ENCODE measurements around the gene EDC4. TPM values are rescaled to one million over a fixed set of nuclear protein-coding genes. Genes with fewer than 3 reads are reported as not detected.
A peak's percentile ranks its signal among the peaks of the same experiment; 100 is the strongest.

The EDC4 gene
- total and polyA plus RNA-seq, 2 of the 8 experiments (the other 6 are each of a cell fraction or from before 2014, with no cell fraction given): 58.5 to 72.7 TPM

- H3K14ac ChIP-seq (ENCODE audit: insufficient read length): no peak overlapping the region
- H3K4me2 ChIP-seq (ENCODE audit: insufficient read depth in 1 of 2, low read depth in 2 of 2, low read length in 2 of 2): no peak overlapping the region
- H3K56ac ChIP-seq (replicated peaks; ENCODE audit: insufficient read length, low read depth, low read length): no peak overlapping the region
- H2BK15ac ChIP-seq (ENCODE audit: low read length): no peak overlapping the region
- POLR2A ChIA-PET (ENCODE audit: partially characterized antibody): interaction anchor here (0.6 to 1.0 kb wide), 2 partner anchors 9 to 210 kb away, joined by 3 read pairs; no protein-coding TSS in a partner anchor
- no peak overlapping the region for H2BK20ac ChIP-seq (ENCODE audit: low read length)
- H4K20me1 ChIP-seq (replicated peaks in 1 of 2; ENCODE audit: control insufficient read depth in 1 of 2, insufficient read depth in 2 of 2, low read length in 2 of 2): peaks cover 10 to 16% of the 10 kb centered on the region in 2 experiments
- CTCF ChIA-PET (ENCODE audit: partially characterized antibody): interaction anchor here (0.9 to 12.2 kb wide), 7 partner anchors 15 to 197 kb away, joined by 3 to 123 read pairs (median 4); partner anchors contain the start of genes CENPT and NUTF2
- DNase-seq (ENCODE audit: low read depth in 1 of 2, low spot score in 2 of 2) (no peak), FAIRE-seq (no peak)
- no peak overlapping the region for H2BK5ac ChIP-seq (ENCODE audit: low read depth, low read length)
- peaks cover 14 to 51% (median 28%) of the 10 kb centered on the region in 4 experiments for H3K36me3 ChIP-seq (ENCODE audit: control insufficient read depth in 2 of 4, insufficient read depth in 4 of 4, low read length in 3 of 4)
- H3K4ac ChIP-seq (replicated peaks; ENCODE audit: insufficient read length, low read depth, low read length): no peak overlapping the region
- H3K9ac ChIP-seq (replicated peaks in 1 of 4; ENCODE audit: extremely low read depth in 1 of 4, low read depth in 3 of 4, low read length in 3 of 4): no peak overlapping the region
- peak overlapping the region; percentile 46 for H4K91ac ChIP-seq (replicated peaks; ENCODE audit: insufficient read length, low read length)
- no peaks in the 10 kb centered on the region for H3K9me3 ChIP-seq (ENCODE audit: insufficient read depth in 2 of 2, low read depth in 1 of 2, low read length in 1 of 2)
- no peak overlapping the region for H2AK5ac ChIP-seq (ENCODE audit: low read depth, low read length)
- peaks cover 2% of the 10 kb centered on the region; the same call in 1 of the 2 replicates for H3K23me2 ChIP-seq (ENCODE audit: low read depth, low read length)
- WGBS, 2 experiments (ENCODE audit: extremely low coverage in 1 of 2, insufficient coverage in 1 of 2, insufficient read length in 1 of 2, insufficient replicate concordance in 2 of 2, low coverage in 1 of 2, low lambda C conversion rate in 2 of 2, missing lambda C conversion rate in 1 of 2): 98% methylated on average over 6 of the region's 6 CpGs; no CpG with 5 or more reads in 1 of the 2 experiments
- H3K4me3 ChIP-seq (ENCODE audit: extremely low read depth in 1 of 4, insufficient read depth in 2 of 4, low read depth in 3 of 4, low read length in 4 of 4): no peak overlapping the region
- no peak overlapping the region for H4K8ac ChIP-seq (ENCODE audit: extremely low read depth, insufficient read depth, low read length)
- no peaks in the 10 kb centered on the region for H3K27me3 ChIP-seq (replicated peaks in 1 of 4; ENCODE audit: control insufficient read depth in 3 of 4, extremely low read depth in 1 of 4, insufficient read depth in 3 of 4, low read length in 3 of 4)
- no peak overlapping the region for H3K23ac ChIP-seq (ENCODE audit: insufficient read length)
- H4K5ac ChIP-seq (ENCODE audit: insufficient read length, low read depth, low read length): no peak overlapping the region
- H3K27ac ChIP-seq (ENCODE audit: low read depth, low read length): no peak overlapping the region
- H3K4me1 ChIP-seq (replicated peaks in 1 of 4; ENCODE audit: control insufficient read depth in 3 of 4, insufficient read depth in 4 of 4, low read length in 3 of 4): no peaks in the 10 kb centered on the region; a peak in 2 of 7 replicates
- H3K18ac ChIP-seq (ENCODE audit: extremely low read depth, low read length): no peak overlapping the region
- H3K79me2 ChIP-seq (ENCODE audit: control insufficient read depth in 1 of 2, insufficient read depth in 2 of 2, low read length in 2 of 2): peaks cover 0 to 9% of the 10 kb centered on the region in 2 experiments; a peak in 2 of 4 replicates
- no peak overlapping the region for H2AFZ ChIP-seq (ENCODE audit: low read length)
- H2BK12ac ChIP-seq (ENCODE audit: low read depth, low read length): no peak overlapping the region
- H3K79me1 ChIP-seq (ENCODE audit: low read depth, low read length): peaks cover 7% of the 10 kb centered on the region
- H2BK120ac ChIP-seq (replicated peaks; ENCODE audit: low read depth, low read length): no peak overlapping the region
- TF ChIP-seq GTF2F1 (IDR thresholded peaks at IDR 0.05; ENCODE audit: borderline replicate concordance, low read depth, low read length) (no peak), RNF2 (IDR thresholded peaks at IDR 0.05; ENCODE audit: borderline replicate concordance, low read depth, low read length, missing control alignments, poor library complexity, severe bottlenecking) (no peak)
These were observed 4.6 kb upstream of the EDC4 start for GRCh38 chr16:67868290-67868689.

Measured in H1 (cell line).